Inflammatory macrophage treated with lipopolysaccharide for 4 hours (primary cell): Measurements from ENCODE around the gene ARL15.

Source experiments
- DNase-seq: peaks from one replicate; pipeline ENCODE4 v3.0.0-alpha.2; 2020

ARL15 gene

GRCh38 chr5:54281960-54282692, 28.2 kb downstream of the ARL15 start:
- no peak for DNase-seq

DNA sequence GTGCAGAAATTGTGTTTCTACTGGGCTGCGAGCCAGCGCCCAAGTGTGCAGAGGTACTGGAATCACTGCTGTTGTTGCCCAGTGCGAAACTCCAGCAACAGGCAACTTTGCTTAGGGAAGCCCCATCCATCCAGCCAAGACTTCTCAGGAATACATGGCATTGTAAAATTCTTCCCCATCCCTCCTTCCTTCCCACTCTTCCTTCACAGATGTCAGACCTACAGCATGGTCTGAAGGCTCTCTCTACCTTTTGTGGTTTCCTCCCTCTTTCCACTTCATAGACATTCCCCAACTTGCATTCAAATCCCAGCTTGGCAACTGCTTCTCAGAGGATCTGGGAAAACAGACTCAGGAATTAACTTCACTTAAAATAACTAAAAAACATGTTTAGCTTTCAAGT, 30.4 kb downstream of the ARL15 start:
- DNase-seq: no peak

DNA sequence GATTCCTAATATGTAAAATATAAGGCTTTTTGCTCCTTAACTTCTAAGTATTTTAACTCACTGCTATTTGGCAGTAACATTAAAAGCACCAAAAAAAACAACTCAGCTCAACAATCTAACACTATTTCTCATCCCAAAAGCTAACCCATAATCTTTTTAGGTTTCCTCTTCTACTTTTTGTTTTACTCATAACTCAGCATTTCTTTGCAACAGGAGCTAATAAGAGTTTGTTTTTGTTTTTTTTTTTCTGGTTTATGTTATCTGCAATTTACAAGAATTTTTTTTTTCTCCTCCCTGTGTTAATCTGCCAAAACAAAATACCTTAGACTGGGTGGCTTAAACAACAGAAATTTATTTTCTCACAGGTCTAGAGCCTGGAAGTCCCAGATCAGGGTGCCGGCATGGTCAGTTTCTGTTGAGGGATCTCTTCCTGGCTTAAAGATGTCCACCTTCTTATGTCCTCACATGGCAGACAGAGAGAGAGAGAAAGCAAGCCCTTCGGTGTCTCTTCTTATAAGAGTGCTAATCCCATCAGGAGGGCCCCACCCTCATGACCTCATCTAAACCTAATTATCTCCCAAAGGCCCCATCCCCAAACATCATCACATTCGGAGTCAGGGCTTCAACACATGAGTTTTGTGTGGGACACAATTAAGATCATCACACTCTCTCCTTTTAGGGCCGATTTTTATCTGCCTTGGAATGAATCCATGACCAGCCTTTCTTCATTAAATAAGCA, 31.2 kb downstream of the ARL15 start:
- no peak for DNase-seq

DNA sequence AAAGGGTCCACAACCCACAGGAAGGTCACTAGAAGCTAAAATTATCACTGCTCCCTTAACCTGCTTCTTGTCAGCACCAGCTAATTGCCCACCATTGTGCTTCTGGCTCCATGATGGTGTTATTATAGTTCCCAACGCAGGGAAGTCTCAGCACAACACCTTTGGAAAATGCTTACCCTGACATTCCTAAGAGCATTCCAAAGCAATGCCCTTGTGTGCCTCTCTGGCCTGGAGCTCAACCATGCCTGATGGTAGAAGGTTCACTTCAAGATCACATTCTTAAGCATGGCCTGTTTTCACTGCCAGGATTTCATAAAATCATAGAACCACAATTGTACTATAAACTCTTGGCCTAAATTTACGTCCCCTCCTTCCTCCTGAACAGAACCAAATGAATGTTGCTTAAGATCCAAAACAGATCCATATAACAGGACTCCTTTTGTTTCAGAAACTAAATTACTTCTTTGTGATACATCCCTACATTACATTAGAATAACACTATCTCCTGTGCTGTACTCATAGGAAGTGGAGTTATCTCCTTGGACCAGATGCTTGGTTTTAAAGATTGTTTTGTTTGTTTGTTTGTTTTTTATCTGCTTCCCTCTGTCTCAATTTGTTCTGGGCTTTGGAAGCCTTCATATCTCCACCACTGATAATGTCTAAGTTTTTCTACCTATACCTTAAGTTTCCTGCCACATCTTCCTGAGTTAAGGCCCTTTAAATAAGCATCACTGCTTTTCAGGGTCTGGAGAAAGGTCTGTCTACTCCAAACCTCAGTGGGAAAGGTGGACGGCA, 32.1 kb downstream of the ARL15 start:
- no peak for DNase-seq

DNA sequence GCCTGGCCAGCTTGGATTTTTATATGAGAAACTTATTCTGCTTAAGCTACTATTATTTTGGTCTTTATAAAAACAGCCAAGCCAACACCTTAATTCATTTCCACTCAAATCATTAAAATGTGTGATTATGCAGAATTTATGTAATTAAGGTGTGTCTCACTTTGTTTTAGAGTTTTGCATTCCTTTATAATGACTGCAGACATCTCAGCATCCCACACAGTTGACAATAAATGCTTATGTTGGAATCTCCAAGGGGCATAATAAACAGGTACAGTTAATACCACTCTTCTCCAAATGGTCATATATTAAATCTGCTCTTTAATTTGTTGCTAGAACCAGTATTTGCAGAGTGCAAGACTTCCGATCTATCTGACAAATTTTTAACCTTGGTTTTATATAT, 34.3 kb downstream of the ARL15 start:
- DNase-seq: no peak

- no peak for DNase-seq
Observed at GRCh38 chr5:54275361-54275760, 35.0 kb downstream of the ARL15 start.

- no peak for DNase-seq
Observed at GRCh38 chr5:54274944-54275343, 35.4 kb downstream of the ARL15 start.

GRCh38 chr5:54273715-54274114, 36.7 kb downstream of the ARL15 start:
- DNase-seq: no peak

DNA sequence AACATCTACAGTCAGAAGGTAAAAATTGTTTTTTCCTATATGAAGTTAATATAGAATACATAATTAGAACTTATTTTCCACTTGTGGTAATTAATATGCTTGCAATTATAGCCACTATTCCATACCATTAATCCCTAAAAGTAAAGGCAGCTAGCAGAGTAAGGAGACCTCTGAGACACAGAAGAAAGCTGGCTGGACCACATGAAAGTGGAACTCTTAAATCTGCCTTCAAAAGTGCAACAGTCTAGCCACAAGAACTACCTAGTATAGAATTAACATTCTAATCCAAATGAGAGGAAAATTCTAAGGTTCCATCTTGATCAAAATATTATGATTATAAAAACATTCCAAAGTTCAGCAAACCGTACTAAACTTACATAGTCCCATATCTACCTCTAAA, 37.6 kb downstream of the ARL15 start:
- DNase-seq: no peak

GRCh38 chr5:54270326-54270725, 40.0 kb downstream of the ARL15 start:
- DNase-seq: no peak

DNA sequence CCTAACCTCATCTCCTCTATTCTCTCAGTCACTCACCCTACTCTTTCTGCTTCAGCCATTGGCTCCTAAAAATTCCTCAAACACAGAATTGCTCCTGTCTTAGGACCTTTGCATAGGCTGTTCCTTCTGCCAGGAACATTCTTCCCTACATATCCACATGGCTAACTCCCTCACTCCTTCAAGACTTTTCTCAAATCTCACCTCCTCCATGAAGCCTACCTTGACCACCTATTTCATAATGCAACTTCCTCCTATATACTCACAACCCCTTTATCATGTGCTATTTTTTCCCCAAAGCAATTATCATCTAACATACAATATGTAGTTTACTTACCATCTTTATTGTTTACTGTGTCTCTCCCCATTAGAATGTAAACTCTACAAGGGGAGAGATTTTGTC, 45.8 kb downstream of the ARL15 start:
- DNase-seq: no peak

GRCh38 chr5:54263447-54263846, 46.9 kb downstream of the ARL15 start:
- no peak for DNase-seq

- no peak for DNase-seq
Observed at GRCh38 chr5:54261596-54261995, 48.8 kb downstream of the ARL15 start.

GRCh38 chr5:54259981-54260380, 50.4 kb downstream of the ARL15 start:
- no peak for DNase-seq

- no peak for DNase-seq
Observed at GRCh38 chr5:54259090-54259489, 51.3 kb downstream of the ARL15 start.

GRCh38 chr5:54257366-54258118, 52.8 kb downstream of the ARL15 start:
- no peak for DNase-seq

DNA sequence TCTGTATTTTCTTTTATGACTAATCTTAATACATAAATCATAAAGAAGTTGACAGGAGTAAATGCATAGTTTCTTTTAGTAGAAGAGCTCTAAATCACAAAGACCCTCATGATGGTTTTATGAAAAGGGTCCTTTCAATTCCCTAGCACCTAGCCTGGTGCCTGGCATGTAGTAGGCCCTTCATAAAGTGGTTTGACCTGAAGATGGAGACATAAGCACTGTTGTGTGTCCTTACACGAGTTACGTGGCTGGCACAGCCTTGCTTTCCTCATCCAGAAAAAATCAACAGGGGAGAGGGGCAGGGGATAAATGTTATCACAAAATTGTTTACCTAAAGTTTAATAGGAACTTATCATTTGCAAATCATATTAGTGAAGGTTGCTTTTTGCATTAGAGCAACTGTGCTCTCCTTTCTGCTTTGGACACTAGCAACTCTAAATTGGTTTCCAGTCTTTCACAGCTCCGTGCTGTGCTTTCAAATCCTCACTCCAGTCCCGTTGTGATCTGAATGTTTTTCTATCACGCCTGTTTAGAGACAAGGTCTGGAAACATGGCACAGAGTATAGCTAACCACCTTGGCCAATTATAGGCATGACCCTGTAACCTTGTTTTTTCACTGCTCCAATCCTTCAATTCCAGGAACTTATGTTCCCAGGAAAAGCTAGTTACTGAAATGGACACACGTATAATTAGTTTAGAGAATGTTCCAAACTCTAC, 55.7 kb downstream of the ARL15 start:
- DNase-seq: peak; percentile 10

DNA sequence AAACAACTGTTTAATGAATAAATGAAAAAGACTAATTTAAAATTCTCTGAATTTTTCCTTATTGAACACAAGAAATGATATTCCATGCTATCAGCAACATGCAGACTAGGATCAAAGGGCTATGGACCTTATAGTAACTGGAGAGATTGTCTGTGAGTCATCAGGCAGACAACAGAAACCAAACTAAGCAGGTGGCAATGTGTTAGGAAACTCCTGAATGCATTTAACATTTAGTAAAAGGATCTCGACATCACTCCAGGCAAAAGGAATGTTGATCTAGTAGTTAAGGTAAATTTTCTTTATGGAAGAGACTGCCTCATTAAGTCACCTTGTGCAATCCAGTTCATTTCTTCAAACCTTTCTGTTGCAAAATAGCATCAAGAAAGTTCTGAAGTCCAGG, 58.4 kb downstream of the ARL15 start:
- DNase-seq: no peak

GRCh38 chr5:54249210-54250028, 61.0 kb downstream of the ARL15 start:
- DNase-seq: peak; percentile 63

DNA sequence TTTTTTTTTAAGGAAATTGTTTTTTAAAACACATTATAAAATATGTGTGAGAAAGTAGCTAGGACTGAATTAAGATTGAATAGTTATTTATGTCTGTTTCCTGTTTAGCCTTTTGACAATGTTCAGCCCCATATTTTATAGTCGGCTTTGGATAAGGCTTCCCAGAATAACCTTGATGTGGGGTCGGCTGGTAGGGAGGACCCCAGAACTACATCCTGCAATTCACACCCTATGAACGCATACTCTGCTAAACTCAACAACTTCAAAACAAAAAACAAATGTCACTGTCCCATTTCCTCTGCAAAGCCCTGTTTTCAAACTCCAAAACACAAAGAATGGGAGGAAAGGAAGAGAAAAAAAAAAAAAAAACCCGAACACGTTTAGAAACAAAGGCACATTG, 63.1 kb downstream of the ARL15 start:
- no peak for DNase-seq

GRCh38 chr5:54243483-54244080, 66.8 kb downstream of the ARL15 start:
- DNase-seq: peak; percentile 48
